ENCODE results near the gene DUSP14. TPM values are rescaled to one million over a fixed set of nuclear protein-coding genes. Genes with fewer than 3 reads are reported as not detected.
A peak's percentile ranks its signal among the peaks of the same experiment; 100 is the strongest.

Gene DUSP14
- total and polyA plus RNA-seq, 9 of the 15 experiments (the other 6 are each of a cell fraction or from before 2014, with no cell fraction given): 20.2 to 74.0 (median 31.8) TPM

DNA sequence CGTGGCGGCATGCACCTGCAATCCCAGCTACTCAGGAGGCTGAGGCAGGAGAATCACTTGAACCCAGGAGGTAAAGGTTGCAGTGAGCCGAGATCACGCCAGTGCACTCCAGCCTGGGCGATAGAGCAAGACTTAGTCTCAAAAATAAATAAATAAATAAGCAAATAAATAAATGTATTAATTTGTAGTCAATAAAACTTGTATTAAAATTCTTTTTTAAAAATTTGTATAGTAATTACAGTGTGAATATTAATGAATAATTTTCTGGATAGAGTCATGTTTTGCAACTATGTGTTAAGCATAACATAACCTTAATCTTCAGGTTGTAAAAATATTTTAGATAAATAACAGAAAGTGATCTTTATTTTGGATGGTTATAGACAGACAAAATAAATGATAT lies 27.2 kb upstream of the DUSP14 start (continued):
- no peak for TF ChIP-seq E2F1 (CRISPR knock-in tag; IDR thresholded peaks at IDR 0.05)

GRCh38 chr17:37463039-37463438 lies 26.7 kb upstream of the DUSP14 start:
- POLR2A ChIA-PET: interaction anchor here (1.4 kb wide), 1 partner anchor 15 kb away, joined by 5 read pairs; no protein-coding TSS in a partner anchor
- FAIRE-seq: no peak
- Histone ChIP-seq H3K27ac (ENCODE audit: extremely low read depth, low read depth, low read length) (no peak overlapping the region), H3K27me3 (ENCODE audit: control insufficient read depth in 2 of 2, insufficient read depth in 2 of 2, low read length in 2 of 2) (no peaks in the 10 kb centered on the region), H3K9ac (ENCODE audit: insufficient read depth in 1 of 2, low read depth in 2 of 2, low read length in 2 of 2) (no peak overlapping the region), H2AFZ (ENCODE audit: low read depth, low read length) (no peak overlapping the region), H3K9me1 (ENCODE audit: control insufficient read depth, insufficient read depth, low read length) (no peaks in the 10 kb centered on the region), H3K4me2 (ENCODE audit: insufficient read depth, low read length) (no peak overlapping the region), H3K4me3 (no peak overlapping the region), H3K36me3 (ENCODE audit: control insufficient read depth, insufficient read depth, low read length) (peaks cover 38% of the 10 kb centered on the region; the same call in 2 of the 3 replicates), H3K4me1 (replicated peaks in 1 of 2; ENCODE audit: control insufficient read depth in 2 of 2, insufficient read depth in 2 of 2, low read length in 2 of 2) (no peaks in the 10 kb centered on the region), H3K79me2 (ENCODE audit: control insufficient read depth, insufficient read depth, low read length) (no peaks in the 10 kb centered on the region), H4K20me1 (replicated peaks; ENCODE audit: control insufficient read depth, insufficient read depth, low read length) (no peaks in the 10 kb centered on the region), H3K9me3 (replicated peaks; ENCODE audit: control insufficient read depth, insufficient read depth, low read depth, low read length) (no peaks in the 10 kb centered on the region)
- intact Hi-C loops (cut with micrococcal nuclease): no loop called here
- BruUV-seq (replicated peaks): no TSS peak
- CTCF ChIA-PET (ENCODE audit: low intra/inter-chr PET ratio): no interaction called here
- ATAC-seq: no peak
- WGBS (ENCODE audit: insufficient coverage, low coverage, missing lambda C conversion rate): 93% methylated on average over 3 of the region's 3 CpGs
- in situ Hi-C loops (cut with MboI): no loop called here
- DNase-seq (ENCODE audit: extremely low read depth in 1 of 4, low spot score in 3 of 4): no peak
- TF ChIP-seq ATF3 (IDR thresholded peaks at IDR 0.05) (peak; percentile 66), ATF3 (CRISPR knock-in tag; conservative IDR thresholded peaks at IDR 0.05) (no peak), ARID2 (IDR thresholded peaks at IDR 0.05) (no peak), KDM5B (IDR thresholded peaks at IDR 0.05; ENCODE audit: insufficient replicate concordance, low read depth, low read length) (no peak)
